Body of pancreas (tissue), 4 donors: ENCODE results near the gene RASD1. TPM values are rescaled to one million over a fixed set of nuclear protein-coding genes. Genes with fewer than 3 reads are reported as not detected.

Experiments used
- ATAC-seq: fragments of 150-250 bp; one replicate; pipeline ENCODE4 v1.9.1; 2016
- DNase-seq, 4 donors: peaks; one replicate each; pipeline ENCODE4 v3.0.0-alpha.2; 2019
- H3K27ac ChIP-seq, 4 donors: fragments of 200-600 bp; sonication (generic); 1 replicate in 3 of 4; 2 replicates in 1 of 4; pipeline versions ENCODE4 v1.5.1 to v1.6.1; 2016 to 2019; ENCODE audit warnings: mild to moderate bottlenecking in 1 of 4, mixed read lengths in 1 of 4, moderate library complexity in 1 of 4
- H3K27me3 ChIP-seq, 2 donors: fragments of 200-600 bp; sonication (generic); one replicate each; pipeline ENCODE4 v1.6.0; 2016; ENCODE audit warnings: mild to moderate bottlenecking in 1 of 2
- H3K36me3 ChIP-seq, 2 donors: fragments of 200-600 bp; sonication (generic); replicated peaks in 1 of 2; 2 replicates each; pipeline ENCODE4 v1.5.1; 2016; ENCODE audit warnings: low read depth in 2 of 2; ENCODE audit not compliant: insufficient read depth in 1 of 2
- H3K4me1 ChIP-seq: fragments of 200-600 bp; sonication (generic); one replicate; pipeline ENCODE4 v1.6.0; 2016
- H3K4me3 ChIP-seq, 2 donors: fragments of 200-600 bp; sonication (generic); 1 replicate in 1 of 2; 2 replicates in 1 of 2; pipeline ENCODE4 v1.5.1; 2016 to 2019
- H3K9me3 ChIP-seq, 3 donors: fragments of 200-600 bp; sonication (generic); 1 replicate in 2 of 3; 2 replicates in 1 of 3; pipeline ENCODE4 v1.5.1; 2016
- POLR2A ChIP-seq, 3 donors: fragments of 450-650 bp; IDR thresholded peaks; one replicate each; pipeline ENCODE4 v1.6.1; 2016; ENCODE audit warnings: antibody characterized with exemption in 3 of 3, mild to moderate bottlenecking in 2 of 3
- WGBS, 2 donors: methylation state at CpG; one replicate each; pipeline ENCODE4 v1.1.5; 2017; 5-methylcytosine and 5-hydroxymethylcytosine counted together
- intact Hi-C: fragments of 100-400 bp; cut with DNase I; formaldehyde crosslinking; loops from one replicate; pipeline ENCODE4 v1.15.1; 2023
- total RNA-seq, 2 donors: library from RNA; depleted of rRNA; stranded (reverse); fragments of >200 nt; gene quantifications; one replicate each; pipeline ENCODE4 v1.1.0, GENCODE V29; 2016
- TF ChIP-seq, protein P1 (sequence below), 7 experiments: fragments of 450-650 bp in 4 of 7; fragments of 200-600 bp in 3 of 7; sonication (generic) in 3 of 7; IDR thresholded peaks; one replicate each; pipeline ENCODE4 v1.5.1; 2016 to 2019; ENCODE audit warnings: antibody characterized with exemption in 7 of 7

RASD1 gene
- total RNA-seq, 2 donors from 2014 or later, result 17.6 to 58.0 TPM

DNA sequence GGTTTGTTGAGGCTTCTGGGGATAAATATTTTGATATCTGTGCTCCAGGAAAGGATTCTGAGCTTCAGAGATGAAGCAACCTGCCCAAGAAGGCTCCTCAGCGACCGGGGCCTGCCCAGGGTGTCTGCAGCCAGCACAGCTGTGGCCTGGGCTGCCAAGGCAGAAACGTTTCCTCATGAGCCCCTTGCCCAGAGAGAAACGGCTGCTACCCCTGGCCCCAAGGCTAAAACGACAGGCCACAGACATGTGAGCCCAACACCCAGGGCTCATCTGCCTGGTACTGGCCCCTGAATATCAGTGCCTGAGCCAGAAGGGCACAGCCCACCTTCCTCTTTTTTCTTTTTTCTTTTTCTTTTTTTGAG lies 45.4 kb upstream of the RASD1 start:
- ATAC-seq (no peak), DNase-seq (no peak)
- Histone ChIP-seq H3K36me3 (no peaks in the 10 kb centered on the region), H3K27ac (no peak overlapping the region), H3K4me1 (peaks cover 53% of the 10 kb centered on the region), H3K4me3 (no peak overlapping the region), H3K27me3 (no peaks in the 10 kb centered on the region), H3K9me3 (no peaks in the 10 kb centered on the region)
- no peak for TF ChIP-seq POLR2A (IDR thresholded peaks at IDR 0.05)
- TF ChIP-seq, protein P1, sequence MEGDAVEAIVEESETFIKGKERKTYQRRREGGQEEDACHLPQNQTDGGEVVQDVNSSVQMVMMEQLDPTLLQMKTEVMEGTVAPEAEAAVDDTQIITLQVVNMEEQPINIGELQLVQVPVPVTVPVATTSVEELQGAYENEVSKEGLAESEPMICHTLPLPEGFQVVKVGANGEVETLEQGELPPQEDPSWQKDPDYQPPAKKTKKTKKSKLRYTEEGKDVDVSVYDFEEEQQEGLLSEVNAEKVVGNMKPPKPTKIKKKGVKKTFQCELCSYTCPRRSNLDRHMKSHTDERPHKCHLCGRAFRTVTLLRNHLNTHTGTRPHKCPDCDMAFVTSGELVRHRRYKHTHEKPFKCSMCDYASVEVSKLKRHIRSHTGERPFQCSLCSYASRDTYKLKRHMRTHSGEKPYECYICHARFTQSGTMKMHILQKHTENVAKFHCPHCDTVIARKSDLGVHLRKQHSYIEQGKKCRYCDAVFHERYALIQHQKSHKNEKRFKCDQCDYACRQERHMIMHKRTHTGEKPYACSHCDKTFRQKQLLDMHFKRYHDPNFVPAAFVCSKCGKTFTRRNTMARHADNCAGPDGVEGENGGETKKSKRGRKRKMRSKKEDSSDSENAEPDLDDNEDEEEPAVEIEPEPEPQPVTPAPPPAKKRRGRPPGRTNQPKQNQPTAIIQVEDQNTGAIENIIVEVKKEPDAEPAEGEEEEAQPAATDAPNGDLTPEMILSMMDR (IDR thresholded peaks at IDR 0.05), result no peak
- intact Hi-C loops, result no loop called here
- WGBS, 2 donors, result 74 to 92% methylated on average over 2 to 5 of the region's 5 CpGs

DNA sequence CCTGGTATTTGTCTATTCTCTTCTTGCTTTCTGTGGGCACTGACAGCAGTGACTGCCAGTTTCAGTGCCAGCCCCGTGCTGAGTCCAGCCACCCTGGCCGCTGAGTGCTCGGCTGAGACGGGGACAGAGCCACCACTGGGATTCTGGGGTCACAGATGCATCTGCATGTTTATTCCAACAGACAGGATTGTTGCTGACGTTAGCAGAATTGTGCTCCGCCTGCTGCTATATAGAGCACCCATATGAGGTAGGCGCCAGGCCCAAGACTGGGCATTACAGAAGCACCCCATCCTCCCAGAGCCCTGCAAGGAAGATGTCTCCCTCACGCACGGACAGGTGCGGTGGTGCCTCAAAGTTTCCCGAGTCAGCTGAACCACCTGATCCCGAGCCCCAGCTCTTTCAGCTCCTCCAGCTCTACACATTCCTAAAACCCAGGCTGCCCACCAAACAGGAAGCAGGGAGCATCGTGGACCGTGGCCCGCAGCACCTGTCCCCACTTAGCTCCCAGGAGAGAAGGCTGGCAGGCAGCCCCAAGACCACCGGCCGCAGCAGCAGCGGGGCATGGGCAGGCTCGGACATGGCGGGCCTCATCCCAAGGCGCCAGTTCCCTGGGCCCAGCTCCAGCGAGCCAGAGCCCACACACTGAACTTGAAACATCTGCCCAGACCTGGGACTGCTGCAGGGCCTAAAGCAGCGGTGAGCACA lies 44.9 kb upstream of the RASD1 start:
- intact Hi-C loops, result no loop called here
- TF ChIP-seq, protein P1 (IDR thresholded peaks at IDR 0.05), result no peak
- TF ChIP-seq POLR2A (IDR thresholded peaks at IDR 0.05), result no peak
- no peak overlapping the region for H3K4me3 ChIP-seq
- WGBS, 2 donors, result 89 to 97% methylated on average over 7 to 23 of the region's 23 CpGs
- peaks cover 59% of the 10 kb centered on the region for H3K4me1 ChIP-seq
- no peaks in the 10 kb centered on the region for H3K36me3 ChIP-seq
- H3K27me3 ChIP-seq, result no peaks in the 10 kb centered on the region
- H3K9me3 ChIP-seq, result no peaks in the 10 kb centered on the region
- no peak overlapping the region for H3K27ac ChIP-seq
- ATAC-seq (no peak), DNase-seq (no peak)

DNA sequence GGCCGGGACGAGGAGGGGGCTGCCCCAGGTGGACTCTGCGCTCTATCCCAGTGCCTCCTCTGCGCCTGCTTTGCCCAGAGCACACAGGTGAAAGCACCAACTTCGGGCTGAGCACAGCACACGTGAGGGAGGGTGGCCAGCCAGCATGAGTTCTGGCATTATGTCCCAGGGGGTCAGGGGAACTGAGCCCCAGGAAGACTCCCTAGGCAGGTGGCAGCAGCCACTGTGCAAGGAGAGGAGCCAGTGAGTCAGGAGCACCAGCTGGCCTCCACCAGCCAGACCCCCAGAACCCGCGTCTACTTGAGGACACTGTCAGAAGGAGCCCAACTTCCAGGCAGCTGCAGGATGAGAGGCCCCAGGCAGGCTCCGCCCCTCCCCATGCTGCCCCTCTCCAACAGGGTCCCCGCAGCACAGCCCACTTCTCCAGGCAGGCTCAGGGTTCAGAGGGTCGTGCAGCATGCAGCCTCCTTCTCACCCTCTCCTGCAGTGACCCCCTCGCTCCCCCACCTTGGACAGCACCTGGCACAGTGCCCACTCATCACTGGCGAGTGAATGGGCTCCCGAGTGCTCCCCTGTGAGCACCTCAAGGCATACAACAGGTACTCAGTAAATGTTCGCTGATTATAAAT lies 44.2 kb upstream of the RASD1 start:
- H3K27ac ChIP-seq, result no peak overlapping the region
- TF ChIP-seq, protein P1 (IDR thresholded peaks at IDR 0.05), result no peak
- TF ChIP-seq POLR2A (IDR thresholded peaks at IDR 0.05), result no peak
- no peaks in the 10 kb centered on the region for H3K36me3 ChIP-seq
- H3K27me3 ChIP-seq, result no peaks in the 10 kb centered on the region
- ATAC-seq (no peak), DNase-seq (no peak)
- no peak overlapping the region for H3K4me3 ChIP-seq
- intact Hi-C loops, result no loop called here
- H3K9me3 ChIP-seq, result no peaks in the 10 kb centered on the region
- WGBS, 2 donors, result 75 to 85% methylated on average over 7 to 14 of the region's 15 CpGs
- peaks cover 66% of the 10 kb centered on the region for H3K4me1 ChIP-seq

DNA sequence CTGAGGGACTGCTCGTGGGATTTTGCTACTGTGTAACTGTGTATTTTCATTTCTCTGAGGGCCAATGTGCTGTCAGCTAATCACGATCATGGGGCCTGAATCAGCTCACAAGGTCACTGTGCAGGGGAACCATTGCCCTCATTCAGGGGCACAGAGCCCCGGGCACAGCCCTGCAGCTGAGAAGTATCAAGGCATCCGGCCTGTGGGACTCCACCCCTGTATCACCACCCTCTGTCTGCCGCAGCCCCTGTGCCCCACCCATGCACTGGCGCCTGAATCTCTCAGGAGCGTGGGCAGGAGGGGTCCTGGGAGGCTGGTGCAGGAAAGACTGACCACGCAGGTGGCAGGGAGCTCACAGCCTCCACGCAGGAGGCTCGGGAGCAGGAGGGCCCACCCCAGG lies 43.4 kb upstream of the RASD1 start:
- H3K9me3 ChIP-seq, result no peaks in the 10 kb centered on the region
- H3K36me3 ChIP-seq, result no peaks in the 10 kb centered on the region
- TF ChIP-seq, protein P1 (IDR thresholded peaks at IDR 0.05), result no peak
- no peak for TF ChIP-seq POLR2A (IDR thresholded peaks at IDR 0.05)
- DNase-seq, result no peak
- WGBS, 2 donors, result 65 to 67% methylated on average over 7 to 10 of the region's 10 CpGs
- no peak overlapping the region for H3K4me3 ChIP-seq
- peaks cover 68% of the 10 kb centered on the region for H3K4me1 ChIP-seq
- no peaks in the 10 kb centered on the region for H3K27me3 ChIP-seq
- intact Hi-C loops, result no loop called here
- H3K27ac ChIP-seq, result peak overlapping the region in 2 of 4 donors; percentile 70 to 79
- no peak for ATAC-seq
